IPS DF 4.7 (cell line): ENCODE data around the gene PIP5K1C.

ENCODE experiments used
- DNase-seq: peaks from one replicate; pipeline ENCODE4 v3.0.0-alpha.2; 2013; ENCODE audit warnings: low spot score; ENCODE audit errors: extremely low read depth

PIP5K1C gene

GRCh38 chr19:3694361-3695123, 5.7 kb downstream of the PIP5K1C start:
- DNase-seq: no peak

GRCh38 chr19:3693025-3693925, 7.0 kb downstream of the PIP5K1C start:
- DNase-seq: no peak

GRCh38 chr19:3692141-3693024, 7.9 kb downstream of the PIP5K1C start:
- DNase-seq: no peak

GRCh38 chr19:3691726-3692125, 8.5 kb downstream of the PIP5K1C start:
- DNase-seq: no peak

GRCh38 chr19:3691372-3691716, 8.9 kb downstream of the PIP5K1C start:
- DNase-seq: no peak

GRCh38 chr19:3690551-3691371, 9.5 kb downstream of the PIP5K1C start:
- DNase-seq: no peak

GRCh38 chr19:3687774-3688706, 12.2 kb downstream of the PIP5K1C start:
- DNase-seq: no peak

GRCh38 chr19:3687393-3687773, 12.9 kb downstream of the PIP5K1C start:
- DNase-seq: no peak

GRCh38 chr19:3684817-3685410, 15.4 kb downstream of the PIP5K1C start:
- DNase-seq: no peak

- no peak for DNase-seq
Observed at GRCh38 chr19:3684054-3684816, 16.0 kb downstream of the PIP5K1C start.

GRCh38 chr19:3683405-3684053, 16.7 kb downstream of the PIP5K1C start:
- no peak for DNase-seq

- no peak for DNase-seq
Observed at GRCh38 chr19:3682741-3683404, 17.4 kb downstream of the PIP5K1C start.

GRCh38 chr19:3682286-3682685, 18.0 kb downstream of the PIP5K1C start:
- DNase-seq: no peak

GRCh38 chr19:3680939-3681338, 19.3 kb downstream of the PIP5K1C start:
- no peak for DNase-seq

- DNase-seq: no peak
Observed at GRCh38 chr19:3679581-3679980, 20.7 kb downstream of the PIP5K1C start.

- no peak for DNase-seq
Observed at GRCh38 chr19:3679138-3679537, 21.1 kb downstream of the PIP5K1C start.

- DNase-seq: no peak
Observed at GRCh38 chr19:3678188-3678587, 22.1 kb downstream of the PIP5K1C start.
